ENCODE results near the gene CHORDC1. TPM values are rescaled to one million over a fixed set of nuclear protein-coding genes. Genes with fewer than 3 reads are reported as not detected.
"Not testable (repeated sequence)": the region's sequence is repeated elsewhere in the genome, so short reads cannot be mapped to it uniquely, and the experiment has no call there.

CHORDC1 gene
- total RNA-seq, 1 donor from 2014 or later = 30.7 TPM

GRCh38 chr11:90171359-90171758, 51.5 kb downstream of the CHORDC1 start:
- no peak for ATAC-seq
- Histone ChIP-seq H3K27ac (no peak overlapping the region), H3K27me3 (no peaks in the 10 kb centered on the region), H3K4me1 (no peaks in the 10 kb centered on the region), H3K36me3 (no peaks in the 10 kb centered on the region), H3K4me3 (no peak overlapping the region), H3K9me3 (no peaks in the 10 kb centered on the region)
- intact Hi-C loops (cut with DNase I) = no loop called here
- TF ChIP-seq CTCF (IDR thresholded peaks at IDR 0.05) = no peak
- no peak for DNase-seq

DNA sequence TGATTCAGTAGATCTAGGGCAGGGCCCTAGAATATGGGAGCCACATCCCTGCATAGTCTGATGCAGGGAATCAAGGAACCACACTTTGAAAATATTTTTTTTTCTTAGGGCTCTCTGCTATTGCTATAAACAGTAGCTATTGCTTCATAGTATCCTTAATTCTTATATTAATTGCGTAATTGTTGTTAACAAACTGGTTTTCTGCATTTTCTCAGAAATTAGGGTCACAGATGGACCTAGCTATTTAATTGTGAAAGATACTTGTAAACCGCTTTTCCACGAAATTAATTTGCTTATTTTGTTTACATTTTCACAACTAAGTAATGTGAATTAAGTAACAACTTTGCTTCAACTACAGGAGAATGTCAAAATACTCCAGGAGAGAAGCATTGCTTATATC, 54.3 kb downstream of the CHORDC1 start:
- Histone ChIP-seq H3K36me3 (no peaks in the 10 kb centered on the region), H3K9me3 (no peaks in the 10 kb centered on the region), H3K4me1 (no peaks in the 10 kb centered on the region), H3K27ac (no peak overlapping the region), H3K27me3 (no peaks in the 10 kb centered on the region), H3K4me3 (no peak overlapping the region)
- DNase-seq = no peak
- intact Hi-C loops (cut with DNase I) = no loop called here
- no peak for ATAC-seq
- no peak for TF ChIP-seq CTCF (IDR thresholded peaks at IDR 0.05)

- H3K9me3 ChIP-seq; DNase-seq; ATAC-seq; H3K4me1 ChIP-seq; H3K27ac ChIP-seq; intact Hi-C loops (cut with DNase I); H3K4me3 ChIP-seq; H3K36me3 ChIP-seq; H3K27me3 ChIP-seq: not testable (repeated sequence)
Measured at GRCh38 chr11:90167704-90168103, 55.1 kb downstream of the CHORDC1 start.

- H3K27me3 ChIP-seq; ATAC-seq; H3K36me3 ChIP-seq; H3K27ac ChIP-seq; H3K9me3 ChIP-seq; H3K4me1 ChIP-seq; intact Hi-C loops (cut with DNase I); H3K4me3 ChIP-seq; DNase-seq: not testable (repeated sequence)
Measured at GRCh38 chr11:90166982-90167573, 55.8 kb downstream of the CHORDC1 start.

Other genes with a start within 250 kb of the CHORDC1 start
- not detected for gene TRIM49C, start 191.9 kb downstream of the CHORDC1 start, total RNA-seq
- not detected for gene UBTFL1, start 137.1 kb downstream of the CHORDC1 start, total RNA-seq
- 2.6 TPM for gene NAALAD2, start 88.4 kb downstream of the CHORDC1 start, total RNA-seq